HCT116 (cell line): ENCODE results near the gene PCDHGB5. TPM values are rescaled to one million over a fixed set of nuclear protein-coding genes. Genes with fewer than 3 reads are reported as not detected.

Experiments
- ATAC-seq: fragments of 200-7000 bp; cut with Tn5 transposase; 2 replicates; pipeline ENCODE4 v1.9.1; 2020; ENCODE audit warnings: mild to moderate bottlenecking, moderate library complexity
- BruUV-seq: library from RNA; stranded (reverse); fragments of 400-500 nt; replicated peaks from 2 replicates; lab custom pipeline; 2021; lab: Mats Ljungman, UMichigan
- CTCF ChIA-PET: fragments of 300-600 bp; sonication (Branson Sonifier 250); formaldehyde crosslinking; loops from one replicate; lab custom pipeline; 2021; ENCODE audit warnings: antibody characterized with exemption; lab: Charles Lee
- POLR2A ChIA-PET: fragments of 300-600, 350-600 bp; sonication (Branson Sonifier 250); formaldehyde crosslinking; loops from one replicate; lab custom pipeline; 2021; ENCODE audit warnings: antibody characterized with exemption; lab: Charles Lee
- RAD21 ChIA-PET, 2 experiments: fragments of 300-600 bp; sonication (Branson Sonifier 250); formaldehyde crosslinking; loops; one replicate each; lab custom pipeline; 2023; ENCODE audit warnings: low total read pairs in 2 of 2; ENCODE audit not compliant: uncharacterized antibody in 2 of 2, unreplicated experiment in 2 of 2, low non-redundant PET in 1 of 2; lab: Charles Lee
- DNase-seq: peaks from one replicate; pipeline ENCODE4 v3.0.0-alpha.2; 2010; ENCODE audit warnings: low read depth, low spot score
- H2AFZ ChIP-seq: fragments of 200-600 bp; shearing (Covaris generic), sonication (generic); 2 replicates; pipeline ENCODE4 v1.6.1; 2017; ENCODE audit warnings: low read depth, mixed run types, mixed read lengths, antibody characterized with exemption, low read length; ENCODE audit not compliant: poor library complexity, severe bottlenecking
- H3K27ac ChIP-seq: 2 replicates; pipeline ENCODE4 v1.5.1; 2012; ENCODE audit warnings: low read depth, low read length
- H3K27me3 ChIP-seq: fragments of 200-600 bp; sonication (generic); 2 replicates; pipeline ENCODE4 v1.6.1; 2016; ENCODE audit warnings: mixed run types, low read length, mixed read lengths; ENCODE audit not compliant: insufficient read depth
- H3K36me3 ChIP-seq, 2 experiments: fragments of 200-500 bp in 1 of 2; fragments of 200-600 bp in 1 of 2; sonication (Bioruptor generic) in 1 of 2; sonication (generic) in 1 of 2; 2 replicates each; pipeline versions ENCODE4 v1.5.1 to v1.6.1; 2014 to 2016; ENCODE audit warnings: low read length in 2 of 2, inconsistent platforms in 1 of 2, mixed read lengths in 1 of 2, mixed run types in 1 of 2; ENCODE audit not compliant: insufficient read depth in 2 of 2, control insufficient read depth in 1 of 2
- H3K4me1 ChIP-seq, 2 experiments: fragments of 200-600 bp in 1 of 2; sonication (generic) in 1 of 2; 2 replicates each; pipeline versions ENCODE4 v1.5.1 to v1.6.1; 2012 to 2017; ENCODE audit warnings: low read length in 2 of 2, inconsistent platforms in 1 of 2, mild to moderate bottlenecking in 1 of 2, mixed read lengths in 1 of 2, mixed run types in 1 of 2, moderate library complexity in 1 of 2; ENCODE audit not compliant: insufficient read depth in 2 of 2, control insufficient read depth in 1 of 2
- H3K4me2 ChIP-seq: fragments of 200-600 bp; sonication (generic); 2 replicates; pipeline ENCODE4 v1.6.1; 2017; ENCODE audit warnings: mixed run types, low read length, mixed read lengths
- H3K4me3 ChIP-seq, 2 experiments: fragments of 200-600 bp in 1 of 2; sonication (generic) in 1 of 2; replicated peaks in 1 of 2; 2 replicates each; pipeline ENCODE4 v1.5.1; 2011 to 2016; ENCODE audit warnings: low read length in 2 of 2, control low read depth in 1 of 2, low read depth in 1 of 2, mild to moderate bottlenecking in 1 of 2, mixed read lengths in 1 of 2, mixed run types in 1 of 2
- H3K79me2 ChIP-seq: fragments of 200-600 bp; sonication (generic); 2 replicates; pipeline ENCODE4 v1.6.1; 2017; ENCODE audit warnings: mild to moderate bottlenecking, mixed run types, low read length, moderate library complexity, mixed read lengths; ENCODE audit not compliant: insufficient read depth
- H3K9ac ChIP-seq: fragments of 200-600 bp; sonication (generic); 2 replicates; pipeline ENCODE4 v1.6.1; 2016; ENCODE audit warnings: low read length, mixed read lengths
- H3K9me2 ChIP-seq: fragments of 200-600 bp; sonication (generic), shearing (Covaris generic); 2 replicates; pipeline ENCODE4 v1.6.1; 2017; ENCODE audit warnings: mixed run types, mild to moderate bottlenecking, moderate library complexity; ENCODE audit not compliant: insufficient read depth
- H3K9me3 ChIP-seq, 2 experiments: fragments of 200-500 bp in 1 of 2; fragments of 200-600 bp in 1 of 2; sonication (Bioruptor generic) in 1 of 2; sonication (generic) in 1 of 2; 2 replicates each; pipeline ENCODE4 v1.6.1; 2014 to 2017; ENCODE audit warnings: low read length in 2 of 2, mixed read lengths in 2 of 2, inconsistent platforms in 1 of 2, low read depth in 1 of 2, mild to moderate bottlenecking in 1 of 2, mixed run types in 1 of 2, moderate library complexity in 1 of 2; ENCODE audit not compliant: control insufficient read depth in 1 of 2, insufficient read depth in 1 of 2
- H4K20me1 ChIP-seq: fragments of 200-600 bp; sonication (generic), shearing (Covaris generic); 2 replicates; pipeline ENCODE4 v1.6.1; 2017; ENCODE audit warnings: mixed run types, mild to moderate bottlenecking, moderate library complexity; ENCODE audit not compliant: insufficient read depth
- EGR1 ChIP-seq: IDR thresholded peaks from 2 replicates; pipeline ENCODE4 v1.6.1; 2012; ENCODE audit warnings: low read depth
- EZH2 ChIP-seq: fragments of 200-600 bp; sonication (generic); IDR thresholded peaks from 2 replicates; pipeline ENCODE4 v1.6.1; 2017; ENCODE audit warnings: antibody characterized with exemption, mixed run types
- JUND ChIP-seq: IDR thresholded peaks from 2 replicates; pipeline ENCODE4 v1.6.1; 2012
- MAX ChIP-seq: IDR thresholded peaks from 2 replicates; pipeline ENCODE4 v1.6.1; 2012
- POLR2AphosphoS5 ChIP-seq: IDR thresholded peaks from 2 replicates; pipeline ENCODE4 v1.6.1; 2011; ENCODE audit warnings: mild to moderate bottlenecking, low read depth, low read length, moderate library complexity
- RAD21 ChIP-seq: IDR thresholded peaks from 2 replicates; pipeline ENCODE4 v1.6.1; 2012; ENCODE audit warnings: low read depth, mild to moderate bottlenecking
- REST ChIP-seq: IDR thresholded peaks from 2 replicates; pipeline ENCODE4 v1.6.1; 2012; ENCODE audit warnings: low read depth
- SP1 ChIP-seq: IDR thresholded peaks from 2 replicates; pipeline ENCODE4 v1.6.1; 2012; ENCODE audit warnings: low read depth
- SRF ChIP-seq: IDR thresholded peaks from 2 replicates; pipeline ENCODE4 v1.6.1; 2012; ENCODE audit warnings: low read depth
- TCF7L2 ChIP-seq: IDR thresholded peaks from 2 replicates; pipeline ENCODE4 v1.7.0; 2011; ENCODE audit warnings: borderline replicate concordance, inconsistent platforms; ENCODE audit not compliant: insufficient read depth, insufficient read length; ENCODE audit errors: extremely low read depth
- YY1 ChIP-seq: IDR thresholded peaks from 2 replicates; pipeline ENCODE4 v1.6.1; 2011; ENCODE audit warnings: low read length, low read depth, moderate library complexity, mild to moderate bottlenecking; ENCODE audit not compliant: insufficient replicate concordance; ENCODE audit errors: extremely low read depth
- ZFX ChIP-seq: fragments of 450-650 bp; IDR thresholded peaks from 2 replicates; pipeline ENCODE4 v1.6.1; 2017
- ZNF274 ChIP-seq: fragments of 200-500 bp; sonication (Bioruptor generic); IDR thresholded peaks from 2 replicates; pipeline ENCODE4 v1.6.1; 2014; ENCODE audit warnings: mild to moderate bottlenecking, low read depth, low read length, inconsistent platforms
- intact Hi-C: fragments of 100-400 bp; cut with micrococcal nuclease; formaldehyde crosslinking; loops from 2 replicates; pipeline ENCODE4 v1.10.0; 2022
- total RNA-seq: library from RNA; stranded (reverse); gene quantifications from one replicate; pipeline ENCODE4 v1.2.1, GENCODE V29; 2021; ENCODE audit not compliant: unreplicated experiment
- TF ChIP-seq, protein P1 (sequence below), 3 experiments: fragments of 200-600 bp in 1 of 3; sonication (generic) in 1 of 3; IDR thresholded peaks in 2 of 3; conservative IDR thresholded peaks in 1 of 3; 2 replicates each; pipeline ENCODE4 v1.5.1; 2012 to 2017; ENCODE audit warnings: low read depth in 2 of 3, low read length in 2 of 3, antibody characterized with exemption in 1 of 3, borderline replicate concordance in 1 of 3, control low read depth in 1 of 3, mild to moderate bottlenecking in 1 of 3, mixed read lengths in 1 of 3, mixed run types in 1 of 3, moderate library complexity in 1 of 3; ENCODE audit not compliant: insufficient read depth in 1 of 3

Gene PCDHGB5
- total RNA-seq, 1 experiment from 2014 or later, result 0.15 TPM

DNA sequence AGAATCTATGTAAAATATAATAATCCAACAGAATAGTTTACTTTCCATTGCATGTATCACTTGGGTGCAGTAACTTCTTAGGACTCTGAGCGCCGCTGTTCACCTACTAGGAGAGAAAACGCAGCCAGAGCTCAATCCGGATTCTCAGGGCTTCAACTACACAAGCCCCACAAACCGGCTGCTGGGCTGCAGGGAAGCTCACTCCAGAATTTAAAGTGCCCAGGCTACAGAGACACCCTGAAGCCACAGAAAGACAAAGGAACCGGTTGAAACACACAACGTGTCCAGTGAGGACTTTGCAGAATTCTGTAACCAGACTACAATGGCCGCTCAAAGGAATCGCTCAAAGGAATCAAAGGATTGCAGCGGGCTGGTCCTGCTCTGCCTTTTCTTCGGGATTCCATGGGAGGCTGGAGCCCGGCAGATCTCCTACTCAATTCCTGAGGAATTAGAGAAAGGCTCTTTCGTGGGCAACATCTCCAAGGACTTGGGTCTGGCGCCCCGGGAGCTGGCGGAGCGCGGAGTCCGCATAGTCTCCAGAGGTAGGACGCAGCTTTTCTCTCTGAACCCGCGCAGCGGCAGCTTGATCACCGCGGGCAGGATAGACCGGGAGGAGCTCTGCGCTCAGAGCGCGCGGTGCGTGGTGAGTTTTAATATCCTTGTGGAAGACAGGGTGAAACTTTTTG is 15.2 kb downstream of the PCDHGB5 start, which contains the start of gene PCDHGA10:
Gene PCDHGA10, plus strand, starts transcription at position 134 of the 686 bp plus-strand sequence. Its CDS starts 189 bp downstream, at position 323.
- H3K36me3 ChIP-seq, result no peaks in the 10 kb centered on the region
- ChIA-PET RAD21 (interaction anchor here (1.1 to 2.1 kb wide), 6 partner anchors 108 to 151 kb away, joined by 5 to 17 read pairs (median 7); no protein-coding TSS in a partner anchor), POLR2A (interaction anchor here (1.0 to 2.0 kb wide), 5 partner anchors 93 to 151 kb away, joined by 3 to 9 read pairs (median 4); partner anchors contain the start of gene TAF7), CTCF (interaction anchor here (0.7 to 3.4 kb wide), 25 partner anchors 8 to 224 kb away, joined by 3 to 73 read pairs (median 5); partner anchors contain the start of genes PCDHB14, PCDHGA11, PCDHGA12 and PCDHGB2)
- peak within 1 kb of the TSS; percentile 60 for H3K9ac ChIP-seq
- no peaks in the 10 kb centered on the region for H3K9me2 ChIP-seq
- no peaks in the 10 kb centered on the region; a peak in 1 of 4 replicates for H3K9me3 ChIP-seq
- ATAC-seq (peak; percentile 89), DNase-seq (peak; percentile 71)
- peaks cover 2 to 5% of the 10 kb centered on the region in 2 experiments; a peak in 1 of 4 replicates for H3K4me1 ChIP-seq
- peak within 1 kb of the TSS; percentile 76 for H2AFZ ChIP-seq
- peak within 1 kb of the TSS; percentile 46 to 61 for H3K4me3 ChIP-seq
- no peaks in the 10 kb centered on the region for H3K79me2 ChIP-seq
- peak within 1 kb of the TSS; percentile 74 for H3K4me2 ChIP-seq
- TSS peak; percentile 95 for BruUV-seq
- intact Hi-C loops, result loop anchor here (1.0 to 2.0 kb wide), 3 partner anchors 100 to 151 kb away; no protein-coding TSS in a partner anchor
- no peaks in the 10 kb centered on the region for H4K20me1 ChIP-seq
- H3K27me3 ChIP-seq, result no peaks in the 10 kb centered on the region
- TF ChIP-seq, protein P1, sequence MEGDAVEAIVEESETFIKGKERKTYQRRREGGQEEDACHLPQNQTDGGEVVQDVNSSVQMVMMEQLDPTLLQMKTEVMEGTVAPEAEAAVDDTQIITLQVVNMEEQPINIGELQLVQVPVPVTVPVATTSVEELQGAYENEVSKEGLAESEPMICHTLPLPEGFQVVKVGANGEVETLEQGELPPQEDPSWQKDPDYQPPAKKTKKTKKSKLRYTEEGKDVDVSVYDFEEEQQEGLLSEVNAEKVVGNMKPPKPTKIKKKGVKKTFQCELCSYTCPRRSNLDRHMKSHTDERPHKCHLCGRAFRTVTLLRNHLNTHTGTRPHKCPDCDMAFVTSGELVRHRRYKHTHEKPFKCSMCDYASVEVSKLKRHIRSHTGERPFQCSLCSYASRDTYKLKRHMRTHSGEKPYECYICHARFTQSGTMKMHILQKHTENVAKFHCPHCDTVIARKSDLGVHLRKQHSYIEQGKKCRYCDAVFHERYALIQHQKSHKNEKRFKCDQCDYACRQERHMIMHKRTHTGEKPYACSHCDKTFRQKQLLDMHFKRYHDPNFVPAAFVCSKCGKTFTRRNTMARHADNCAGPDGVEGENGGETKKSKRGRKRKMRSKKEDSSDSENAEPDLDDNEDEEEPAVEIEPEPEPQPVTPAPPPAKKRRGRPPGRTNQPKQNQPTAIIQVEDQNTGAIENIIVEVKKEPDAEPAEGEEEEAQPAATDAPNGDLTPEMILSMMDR (IDR thresholded peaks at IDR 0.05 in 2 of 3, conservative IDR thresholded peaks at IDR 0.05 in 1 of 3; ENCODE audit: borderline replicate concordance in 1 of 3, insufficient read depth in 1 of 3, low read depth in 2 of 3, low read length in 2 of 3), result peak; percentile 84 to 96 (median 86)
- TF ChIP-seq SP1, result no peak
- TF ChIP-seq SRF, result no peak
- peak; percentile 69 for TF ChIP-seq YY1
- peak; percentile 24; the same call in 1 of the 2 replicates for TF ChIP-seq POLR2AphosphoS5
- no peak for TF ChIP-seq JUND
- no peak for TF ChIP-seq EZH2
- peak; percentile 94 for TF ChIP-seq RAD21
- TF ChIP-seq MAX, result peak; percentile 10; the same call in 1 of the 2 replicates
- no peak for TF ChIP-seq TCF7L2
- no peak for TF ChIP-seq REST
- no peak for TF ChIP-seq EGR1
- TF ChIP-seq ZNF274, result no peak
- no peak for TF ChIP-seq ZFX
- H3K27ac ChIP-seq, result peak within 1 kb of the TSS; percentile 44
